Loucy (cell line): Measurements from ENCODE around the gene SLC35G4.

Experiments used
- H2AFZ ChIP-seq: fragments of 200-600 bp; sonication (generic); 2 replicates; pipeline ENCODE4 v1.6.0; 2016; ENCODE audit warnings: antibody characterized with exemption, mild to moderate bottlenecking, low read length, moderate library complexity
- H3F3A ChIP-seq: fragments of 200-600 bp; 2 replicates; pipeline ENCODE4 v1.6.0; 2016; ENCODE audit warnings: antibody characterized with exemption, low read depth, mild to moderate bottlenecking
- H3K27me3 ChIP-seq: fragments of 200-600 bp; sonication (generic); 2 replicates; pipeline ENCODE4 v1.6.1; 2014; ENCODE audit warnings: low read length, mild to moderate bottlenecking; ENCODE audit not compliant: insufficient read depth, poor library complexity, severe bottlenecking
- H3K36me3 ChIP-seq: fragments of 200-600 bp; sonication (generic); 2 replicates; pipeline ENCODE4 v1.6.1; 2016; ENCODE audit warnings: low read length; ENCODE audit not compliant: insufficient read depth
- H3K4me1 ChIP-seq: fragments of 200-600 bp; sonication (generic); 2 replicates; pipeline ENCODE4 v1.5.1; 2014; ENCODE audit warnings: low read length, mild to moderate bottlenecking; ENCODE audit not compliant: insufficient read depth, poor library complexity, severe bottlenecking
- H3K4me2 ChIP-seq: fragments of 200-600 bp; sonication (generic); 2 replicates; pipeline ENCODE4 v1.6.0; 2014; ENCODE audit warnings: antibody characterized with exemption, low read length, low read depth, mild to moderate bottlenecking; ENCODE audit not compliant: poor library complexity, severe bottlenecking
- H3K4me3 ChIP-seq: fragments of 200-600 bp; sonication (generic); 2 replicates; pipeline ENCODE4 v1.5.1; 2014; ENCODE audit warnings: low read length, mild to moderate bottlenecking, mixed read lengths; ENCODE audit not compliant: poor library complexity, severe bottlenecking
- H3K79me2 ChIP-seq: fragments of 200-600 bp; sonication (generic); 2 replicates; pipeline ENCODE4 v1.6.1; 2014; ENCODE audit warnings: low read length; ENCODE audit not compliant: insufficient read depth
- H3K9ac ChIP-seq: fragments of 200-600 bp; sonication (generic); 2 replicates; pipeline ENCODE4 v1.6.0; 2014; ENCODE audit warnings: mild to moderate bottlenecking, low read depth, low read length, moderate library complexity; ENCODE audit not compliant: poor library complexity, severe bottlenecking
- H3K9me2 ChIP-seq: fragments of 200-600 bp; sonication (generic); replicated peaks from 2 replicates; pipeline ENCODE4 v1.6.1; 2016; ENCODE audit warnings: low read depth, low read length, mixed read lengths
- H3K9me3 ChIP-seq: fragments of 200-600 bp; sonication (generic); 2 replicates; pipeline ENCODE4 v1.6.1; 2014; ENCODE audit warnings: mild to moderate bottlenecking, antibody characterized with exemption, low read length, low read depth; ENCODE audit not compliant: insufficient read depth
- H4K20me1 ChIP-seq: fragments of 200-600 bp; sonication (generic); 2 replicates; pipeline ENCODE4 v1.6.0; 2014; ENCODE audit warnings: antibody characterized with exemption, low read length, mild to moderate bottlenecking; ENCODE audit not compliant: insufficient read depth, poor library complexity, severe bottlenecking
- EZH2phosphoT487 ChIP-seq: fragments of 200-600 bp; IDR thresholded peaks from 2 replicates; pipeline ENCODE4 v1.6.1; 2018; ENCODE audit warnings: antibody characterized with exemption, mild to moderate bottlenecking, moderate library complexity, borderline replicate concordance
- TF ChIP-seq, protein P1 (sequence below): fragments of 200-600 bp; sonication (generic); conservative IDR thresholded peaks from 2 replicates; pipeline ENCODE4 v1.5.1; 2014; ENCODE audit warnings: mild to moderate bottlenecking, antibody characterized with exemption, low read length

Gene SLC35G4

GRCh38 chr18:11572201-11572600, 37.2 kb upstream of the SLC35G4 start:
- TF ChIP-seq, protein P1, sequence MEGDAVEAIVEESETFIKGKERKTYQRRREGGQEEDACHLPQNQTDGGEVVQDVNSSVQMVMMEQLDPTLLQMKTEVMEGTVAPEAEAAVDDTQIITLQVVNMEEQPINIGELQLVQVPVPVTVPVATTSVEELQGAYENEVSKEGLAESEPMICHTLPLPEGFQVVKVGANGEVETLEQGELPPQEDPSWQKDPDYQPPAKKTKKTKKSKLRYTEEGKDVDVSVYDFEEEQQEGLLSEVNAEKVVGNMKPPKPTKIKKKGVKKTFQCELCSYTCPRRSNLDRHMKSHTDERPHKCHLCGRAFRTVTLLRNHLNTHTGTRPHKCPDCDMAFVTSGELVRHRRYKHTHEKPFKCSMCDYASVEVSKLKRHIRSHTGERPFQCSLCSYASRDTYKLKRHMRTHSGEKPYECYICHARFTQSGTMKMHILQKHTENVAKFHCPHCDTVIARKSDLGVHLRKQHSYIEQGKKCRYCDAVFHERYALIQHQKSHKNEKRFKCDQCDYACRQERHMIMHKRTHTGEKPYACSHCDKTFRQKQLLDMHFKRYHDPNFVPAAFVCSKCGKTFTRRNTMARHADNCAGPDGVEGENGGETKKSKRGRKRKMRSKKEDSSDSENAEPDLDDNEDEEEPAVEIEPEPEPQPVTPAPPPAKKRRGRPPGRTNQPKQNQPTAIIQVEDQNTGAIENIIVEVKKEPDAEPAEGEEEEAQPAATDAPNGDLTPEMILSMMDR, result no peak
- TF ChIP-seq EZH2phosphoT487, result no peak
- Histone ChIP-seq H3K4me3 (no peak overlapping the region), H3K4me1 (peaks cover 2% of the 10 kb centered on the region), H3K9ac (no peak overlapping the region), H4K20me1 (no peaks in the 10 kb centered on the region), H3K9me3 (no peaks in the 10 kb centered on the region), H2AFZ (no peak overlapping the region), H3K9me2 (no peaks in the 10 kb centered on the region), H3K27me3 (peaks cover 4% of the 10 kb centered on the region), H3K36me3 (no peaks in the 10 kb centered on the region), H3K79me2 (no peaks in the 10 kb centered on the region), H3F3A (no peaks in the 10 kb centered on the region), H3K4me2 (no peak overlapping the region)

GRCh38 chr18:11574545-11574944, 34.9 kb upstream of the SLC35G4 start:
- Histone ChIP-seq H3F3A (no peaks in the 10 kb centered on the region), H3K27me3 (peaks cover 4% of the 10 kb centered on the region), H4K20me1 (no peaks in the 10 kb centered on the region), H2AFZ (no peak overlapping the region), H3K9me3 (no peaks in the 10 kb centered on the region), H3K4me1 (peaks cover 13% of the 10 kb centered on the region), H3K9me2 (no peaks in the 10 kb centered on the region), H3K4me2 (no peak overlapping the region), H3K9ac (no peak overlapping the region), H3K79me2 (no peaks in the 10 kb centered on the region), H3K36me3 (no peaks in the 10 kb centered on the region), H3K4me3 (no peak overlapping the region)
- TF ChIP-seq, protein P1, result no peak
- TF ChIP-seq EZH2phosphoT487, result no peak

DNA sequence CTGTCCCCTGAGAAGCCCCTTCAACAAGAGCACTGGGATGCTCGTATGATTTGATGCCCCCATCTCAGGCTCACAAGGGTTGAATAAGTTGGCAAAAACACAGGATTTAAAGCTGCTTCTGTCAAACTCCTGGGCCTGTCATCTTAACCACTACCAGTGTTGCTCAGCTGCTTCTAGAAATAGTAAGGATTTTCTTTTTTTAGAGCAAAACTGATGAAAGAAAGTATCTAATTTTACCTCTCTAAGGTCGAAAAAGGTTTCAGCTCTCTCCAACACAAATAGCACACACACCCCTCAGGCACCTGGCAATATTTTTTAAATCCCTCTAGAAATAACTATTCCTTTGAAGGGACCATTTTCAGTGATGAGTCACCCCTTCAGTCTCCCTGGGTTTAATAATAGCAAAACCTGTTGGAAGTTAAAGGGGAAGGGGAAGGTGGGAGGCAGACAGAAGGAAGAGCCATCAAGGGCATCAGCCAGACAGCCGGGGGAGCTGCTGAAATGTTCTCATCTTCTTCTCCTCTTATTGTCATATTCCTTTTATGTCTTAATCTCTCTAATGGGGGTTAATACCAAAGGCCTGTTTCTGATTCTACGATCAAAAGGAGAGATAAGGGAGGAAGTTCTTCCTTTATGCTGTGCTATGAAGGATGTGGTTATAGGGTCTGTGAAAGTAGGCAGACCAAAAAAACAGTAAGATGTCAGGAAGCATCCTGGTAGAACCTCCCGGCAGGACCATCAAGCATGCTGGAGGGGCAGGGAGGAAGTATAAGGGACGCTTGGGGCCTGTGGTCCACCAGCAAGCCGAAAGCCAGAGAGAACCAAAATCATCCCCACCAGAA, 31.9 kb upstream of the SLC35G4 start:
- Histone ChIP-seq H2AFZ (no peak overlapping the region), H3K4me2 (peak overlapping the region; percentile 29), H3K27me3 (peaks cover 4% of the 10 kb centered on the region), H3K4me3 (no peak overlapping the region), H3K79me2 (no peaks in the 10 kb centered on the region), H3K9me2 (no peaks in the 10 kb centered on the region), H3F3A (no peaks in the 10 kb centered on the region), H3K9ac (no peak overlapping the region), H3K36me3 (no peaks in the 10 kb centered on the region), H3K4me1 (peaks cover 13% of the 10 kb centered on the region), H3K9me3 (no peaks in the 10 kb centered on the region), H4K20me1 (no peaks in the 10 kb centered on the region)
- no peak for TF ChIP-seq EZH2phosphoT487
- TF ChIP-seq, protein P1, result no peak
